HG02763 (cell line): Measurements from ENCODE around the gene HEATR5A.
A peak's percentile ranks its signal among the peaks of the same experiment; 100 is the strongest.

ENCODE experiments used
- ATAC-seq: cut with Tn5 transposase; IDR thresholded peaks from one replicate; pipeline ENCODE4 v1.9.1; 2021; ENCODE audit warnings: mild to moderate bottlenecking, moderate library complexity; ENCODE audit not compliant: unreplicated experiment

HEATR5A gene

DNA sequence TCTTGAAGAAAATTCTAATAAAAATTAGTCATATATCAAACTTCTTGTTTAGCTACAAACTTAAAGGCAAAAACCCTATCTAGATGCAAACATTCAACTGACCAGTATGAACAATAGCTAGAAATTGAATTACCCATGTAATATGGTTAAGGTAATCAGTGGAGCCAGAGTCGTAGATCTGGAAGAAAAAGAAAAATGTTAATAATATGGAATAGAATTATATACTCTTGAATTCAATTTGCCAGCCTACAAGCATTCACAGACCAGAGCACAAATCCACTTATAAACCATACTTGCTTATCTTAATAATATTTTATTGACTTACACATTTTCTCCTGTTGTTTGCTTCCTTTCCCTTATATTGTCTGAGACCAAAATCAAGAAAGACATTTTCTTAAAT is 7.7 kb upstream of the HEATR5A start:
- ATAC-seq, result no peak

- no peak for ATAC-seq
These were observed 6.3 kb upstream of the HEATR5A start for GRCh38 chr14:31426663-31427062.

- no peak for ATAC-seq
These were observed 5.6 kb upstream of the HEATR5A start for GRCh38 chr14:31425905-31426304.

DNA sequence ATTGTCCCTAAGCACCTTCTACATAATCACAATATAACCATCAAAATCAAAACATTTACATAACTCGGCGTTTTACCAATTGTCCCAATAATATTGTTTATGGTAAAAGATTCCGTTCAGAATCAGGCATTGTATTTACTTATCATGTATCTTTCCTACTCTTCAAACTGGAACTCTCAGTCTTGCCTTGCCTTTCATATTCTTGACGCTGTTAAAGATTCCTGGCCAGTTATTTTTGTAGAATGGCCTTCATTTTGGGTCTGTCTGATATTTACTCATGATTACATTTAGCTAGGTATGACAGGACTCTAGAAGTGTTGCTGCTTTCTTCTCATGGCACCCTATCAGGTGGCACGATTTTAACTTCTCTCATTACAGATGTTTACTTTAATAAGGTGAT is 850 bp upstream of the HEATR5A start:
- no peak for ATAC-seq

DNA sequence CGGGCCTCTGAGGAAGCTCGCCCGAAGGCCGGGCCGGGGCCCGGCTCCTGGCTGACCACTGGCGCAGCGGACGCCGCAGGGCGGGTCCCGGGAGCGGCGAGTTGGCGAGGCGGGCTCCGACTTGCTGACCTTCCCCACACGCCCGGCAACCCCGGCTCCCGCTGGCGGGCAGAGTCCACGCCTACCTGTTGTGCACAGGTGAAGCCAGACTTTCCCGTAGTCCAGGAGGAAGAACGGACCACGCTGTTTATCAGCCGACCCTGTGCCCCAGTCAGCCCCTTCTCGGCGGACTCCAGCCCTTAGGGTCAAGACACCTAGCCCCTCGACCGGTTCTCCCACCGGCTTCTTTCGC is 407 bp downstream of the HEATR5A start:
- peak; percentile 25 for ATAC-seq

DNA sequence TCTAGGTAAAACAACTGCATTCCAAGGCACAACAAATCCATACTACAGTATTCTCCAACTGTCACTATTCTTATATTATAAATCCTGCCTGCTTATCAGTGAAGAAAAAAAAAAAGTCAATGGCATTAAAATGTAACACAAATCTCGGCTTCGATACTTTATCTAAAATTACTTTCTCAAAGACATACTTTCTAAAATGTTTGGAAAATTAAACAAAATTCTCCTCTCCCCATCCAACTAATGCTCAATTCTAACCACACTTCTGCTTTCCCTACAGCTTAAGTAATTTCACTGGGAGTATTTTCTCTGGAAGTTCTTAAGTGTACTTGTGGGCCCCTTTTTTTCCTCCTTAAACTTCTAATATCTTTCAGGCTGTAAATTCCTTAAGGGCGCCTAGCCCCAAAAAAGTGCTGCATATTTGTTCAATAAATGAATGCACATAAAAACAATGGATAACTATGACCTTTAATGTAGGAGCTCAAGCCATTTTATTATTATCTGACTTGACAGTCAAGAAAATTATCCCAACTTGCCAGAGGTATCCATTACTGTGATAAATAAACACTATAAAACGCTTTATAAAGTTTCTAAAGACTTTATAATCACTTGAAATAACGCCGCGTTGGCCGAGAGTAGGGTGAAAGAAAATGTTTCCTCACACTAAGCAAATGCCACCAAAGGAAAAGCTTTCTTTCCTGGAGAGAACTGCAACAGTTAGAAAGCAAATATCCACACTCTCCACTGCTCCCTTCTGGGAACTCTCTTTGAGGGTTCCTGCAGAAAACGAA is 977 bp downstream of the HEATR5A start:
- ATAC-seq, result no peak

DNA sequence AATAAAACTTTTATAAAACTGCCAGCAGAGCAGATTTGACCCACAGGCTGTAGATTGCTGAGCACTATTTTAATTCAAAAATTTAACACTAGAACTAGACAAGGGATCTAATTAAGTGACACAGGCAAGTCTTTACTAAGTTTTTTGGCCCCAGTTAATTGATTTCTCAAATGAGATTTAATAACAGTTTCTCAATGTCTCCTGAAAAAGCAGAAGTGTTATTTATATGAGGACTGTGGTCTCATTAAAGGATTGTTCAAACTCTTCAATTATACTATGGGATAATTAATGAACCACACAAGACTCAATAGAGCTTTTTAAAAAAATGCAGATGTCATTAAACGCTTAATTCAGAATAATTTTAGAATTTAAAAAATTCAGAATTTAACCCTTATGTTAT is 1.9 kb downstream of the HEATR5A start:
- no peak for ATAC-seq

GRCh38 chr14:31414190-31414833 is 6.0 kb downstream of the HEATR5A start:
- no peak for ATAC-seq

- no peak for ATAC-seq
These were observed 9.1 kb downstream of the HEATR5A start for GRCh38 chr14:31411218-31411727.

DNA sequence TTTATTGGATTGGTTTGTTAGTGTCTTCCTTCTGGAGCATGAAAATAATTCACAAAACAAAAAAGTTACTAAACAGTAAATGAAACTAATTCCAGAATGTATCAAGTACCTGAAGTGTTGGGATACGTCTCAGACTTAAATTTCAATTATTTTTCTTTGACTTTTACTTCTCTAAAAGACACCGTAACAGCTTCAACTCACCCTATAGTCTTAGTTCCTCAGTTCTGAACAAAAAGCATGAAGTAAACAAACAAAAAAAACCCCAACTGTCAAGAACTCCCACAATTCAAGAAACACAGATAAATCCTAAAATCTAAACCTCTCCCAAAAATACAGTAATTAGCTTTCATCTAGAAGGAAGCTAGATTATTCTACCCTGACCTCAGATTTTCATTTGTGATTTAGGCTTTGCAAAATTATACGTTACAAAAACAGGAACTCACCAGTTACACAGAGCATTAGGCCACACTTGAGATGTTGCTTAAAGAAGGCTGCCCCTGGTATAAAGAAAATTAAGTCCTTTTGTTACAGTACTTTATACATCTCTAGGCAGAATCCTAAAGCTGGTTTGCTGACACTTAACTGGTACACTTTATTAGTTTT is 10.2 kb downstream of the HEATR5A start:
- ATAC-seq, result no peak

DNA sequence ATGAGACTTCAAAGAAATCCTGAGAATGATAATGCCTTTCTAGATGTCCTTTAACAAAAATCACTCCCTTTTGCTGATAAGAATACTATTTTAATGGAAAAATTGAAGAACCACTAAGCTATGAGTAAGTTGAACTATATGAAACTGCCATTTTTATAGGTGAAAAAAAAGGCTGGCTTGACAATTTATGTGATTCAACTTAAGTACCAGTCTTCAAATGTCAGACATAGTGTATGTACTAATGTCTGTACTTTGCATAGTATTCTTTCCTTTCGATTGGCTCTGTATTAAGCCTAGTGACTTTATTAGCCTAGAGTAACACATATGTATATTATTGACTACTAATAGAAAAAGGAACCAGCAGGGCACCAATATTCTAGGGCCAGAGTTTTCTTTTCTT is 11.9 kb downstream of the HEATR5A start:
- ATAC-seq, result no peak

GRCh38 chr14:31405599-31406232 is 14.6 kb downstream of the HEATR5A start:
- no peak for ATAC-seq

DNA sequence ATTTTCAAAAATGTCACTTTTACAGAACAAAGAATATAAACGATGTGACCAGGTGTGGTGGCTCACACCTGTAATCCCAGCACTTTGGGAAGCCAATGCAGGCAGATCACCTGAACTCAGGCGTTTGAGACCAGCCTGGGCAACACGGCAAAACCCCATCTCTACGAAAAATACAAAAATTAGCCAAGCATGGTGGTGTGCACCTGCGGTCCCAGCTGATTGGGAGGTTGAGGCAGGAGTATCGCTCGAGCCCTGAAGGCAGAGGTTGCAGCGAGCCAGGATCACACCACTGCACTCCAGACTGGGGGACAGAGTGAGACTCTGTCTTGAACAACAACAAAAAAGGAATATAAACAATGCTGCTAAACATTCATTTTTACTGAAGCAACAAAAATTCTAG is 15.2 kb downstream of the HEATR5A start:
- no peak for ATAC-seq

DNA sequence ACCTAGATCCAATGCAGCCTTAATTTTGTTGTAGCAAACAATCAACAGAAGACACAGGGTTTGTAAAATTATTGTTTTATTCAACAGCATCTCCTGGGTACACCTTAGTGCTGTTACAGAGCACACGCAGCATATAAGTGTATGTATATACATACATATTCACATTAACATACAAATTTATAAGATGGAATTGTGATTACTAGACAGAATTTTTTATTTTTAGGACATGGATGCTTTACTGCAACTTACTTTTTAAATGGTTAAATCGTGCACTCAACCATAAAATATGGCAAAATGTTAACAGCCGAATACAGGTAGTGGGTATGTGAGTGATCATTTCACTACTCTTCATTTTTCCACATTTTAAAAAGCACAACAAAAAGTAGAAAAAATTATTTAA is 16.6 kb downstream of the HEATR5A start:
- ATAC-seq, result no peak

GRCh38 chr14:31402764-31403439 is 17.4 kb downstream of the HEATR5A start:
- no peak for ATAC-seq

GRCh38 chr14:31401369-31401932 is 18.9 kb downstream of the HEATR5A start:
- no peak for ATAC-seq

- ATAC-seq, result no peak
These were observed 20.2 kb downstream of the HEATR5A start for GRCh38 chr14:31400031-31400638.

GRCh38 chr14:31395572-31396205 is 24.7 kb downstream of the HEATR5A start:
- no peak for ATAC-seq

DNA sequence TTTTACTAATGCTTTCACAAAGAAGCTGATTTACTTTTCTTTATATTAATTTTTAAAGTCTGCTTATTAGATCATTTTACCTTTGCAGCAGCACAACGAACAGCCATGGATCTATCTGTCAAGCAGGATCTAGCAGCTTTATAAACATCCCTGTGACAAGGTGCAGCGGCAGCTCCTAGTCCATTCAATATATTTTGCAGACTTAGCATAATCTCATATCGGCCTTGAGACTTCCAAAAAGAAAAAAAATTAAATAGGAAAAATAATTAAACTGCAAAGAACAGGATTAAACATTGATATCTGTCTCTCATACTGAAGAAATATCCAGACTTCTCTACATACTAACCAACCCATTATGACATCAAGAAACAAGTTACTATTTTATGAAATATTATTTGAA is 25.2 kb downstream of the HEATR5A start:
- ATAC-seq, result no peak

GRCh38 chr14:31391977-31392503 is 28.3 kb downstream of the HEATR5A start:
- ATAC-seq, result no peak
